Activated T-helper 2 cell treated with anti-CD3 and anti-CD28 coated beads, Interferon-gamma antibody, Interleukin-2, Interleukin-4, amounts not matched to agents 10 μg/mL and 5 μg/mL and 100 μg/mL, durations not matched to agents 14 hours and 24 hours and 36 hours (primary cell): ENCODE measurements around the gene PKNOX2. TPM values are rescaled to one million over a fixed set of nuclear protein-coding genes. Genes with fewer than 3 reads are reported as not detected.

Source experiments
- DNase-seq: peaks from one replicate; pipeline ENCODE4 v3.0.0; 2021; ENCODE audit warnings: low spot score
- H3K27ac Mint-ChIP-seq: one replicate; pipeline ENCODE4 v1.8.0; 2021; ENCODE audit warnings: mixed read lengths
- H3K27me3 Mint-ChIP-seq: one replicate; pipeline ENCODE4 v1.8.0; 2021; ENCODE audit warnings: low read depth, mixed read lengths
- H3K36me3 Mint-ChIP-seq: one replicate; pipeline ENCODE4 v1.8.0; 2021; ENCODE audit warnings: low read depth, mixed read lengths
- H3K4me1 Mint-ChIP-seq: one replicate; pipeline ENCODE4 v1.8.0; 2021; ENCODE audit warnings: low read depth, mixed read lengths
- H3K4me3 Mint-ChIP-seq: one replicate; pipeline ENCODE4 v1.8.0; 2021; ENCODE audit warnings: low read depth, mild to moderate bottlenecking, moderate library complexity, mixed read lengths
- H3K9me3 Mint-ChIP-seq: one replicate; pipeline ENCODE4 v1.8.0; 2021; ENCODE audit warnings: mixed read lengths
- intact Hi-C: fragments of 100-400 bp; cut with micrococcal nuclease; formaldehyde crosslinking; loops from one replicate; pipeline ENCODE4 v1.15.1; 2023
- total RNA-seq: library from RNA; stranded (reverse); gene quantifications from 2 replicates; pipeline ENCODE4 v1.2.3, GENCODE V29; 2022

The PKNOX2 gene
- total RNA-seq, 1 donor from 2014 or later = not detected

DNA sequence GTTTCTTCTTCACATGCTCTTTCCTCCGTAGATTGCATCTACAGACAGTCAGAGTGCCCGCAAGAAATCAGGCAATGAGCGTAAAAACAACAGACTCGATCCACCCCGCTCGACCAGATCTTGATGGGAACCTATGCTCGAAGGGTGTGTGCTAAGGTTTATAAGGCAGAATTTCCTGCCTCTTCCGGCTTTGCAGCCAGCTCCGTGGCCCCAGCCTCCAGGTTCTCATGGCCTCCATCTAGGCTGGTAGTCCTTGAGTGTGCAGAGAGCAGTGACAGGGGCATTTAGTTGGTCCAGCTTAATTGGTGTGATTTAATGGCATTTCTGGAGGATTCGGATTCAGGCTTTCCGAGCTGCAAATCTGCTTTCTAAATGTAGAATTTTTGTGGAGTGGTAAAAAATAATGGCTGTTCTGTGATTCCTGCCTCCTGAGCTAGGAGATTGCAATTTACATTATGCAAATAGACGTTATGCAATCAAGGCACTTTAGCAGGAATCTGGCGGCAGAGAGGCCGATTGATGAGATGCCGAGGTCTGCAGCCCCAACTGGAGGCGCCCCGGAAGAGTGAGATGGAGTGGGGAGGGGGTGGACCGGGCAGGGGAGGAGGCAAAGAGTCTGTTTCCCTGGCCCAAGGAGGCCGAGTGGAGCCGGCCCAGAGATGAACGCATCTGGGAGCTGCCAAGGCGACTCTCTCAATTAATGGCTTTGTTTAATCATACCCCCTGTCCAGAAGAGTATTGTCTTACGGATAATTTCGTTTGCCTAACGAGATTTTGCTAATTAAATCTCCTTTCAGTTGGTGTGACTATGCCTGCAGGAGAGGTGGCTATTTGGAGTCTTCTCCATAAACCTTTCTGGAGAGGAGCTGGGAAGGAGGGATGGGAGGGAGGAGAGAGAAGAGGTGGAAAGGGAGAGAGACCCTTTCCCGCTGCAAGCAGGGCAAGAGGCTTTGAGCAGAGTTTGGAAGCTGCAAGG, 75.3 kb downstream of the PKNOX2 start:
- no peaks in the 10 kb centered on the region for H3K36me3 Mint-ChIP-seq
- intact Hi-C loops = no loop called here
- H3K4me3 Mint-ChIP-seq = no peak overlapping the region
- H3K4me1 Mint-ChIP-seq = no peaks in the 10 kb centered on the region
- no peak for DNase-seq
- no peaks in the 10 kb centered on the region for H3K27me3 Mint-ChIP-seq
- H3K27ac Mint-ChIP-seq = no peak overlapping the region
- H3K9me3 Mint-ChIP-seq = no peaks in the 10 kb centered on the region

DNA sequence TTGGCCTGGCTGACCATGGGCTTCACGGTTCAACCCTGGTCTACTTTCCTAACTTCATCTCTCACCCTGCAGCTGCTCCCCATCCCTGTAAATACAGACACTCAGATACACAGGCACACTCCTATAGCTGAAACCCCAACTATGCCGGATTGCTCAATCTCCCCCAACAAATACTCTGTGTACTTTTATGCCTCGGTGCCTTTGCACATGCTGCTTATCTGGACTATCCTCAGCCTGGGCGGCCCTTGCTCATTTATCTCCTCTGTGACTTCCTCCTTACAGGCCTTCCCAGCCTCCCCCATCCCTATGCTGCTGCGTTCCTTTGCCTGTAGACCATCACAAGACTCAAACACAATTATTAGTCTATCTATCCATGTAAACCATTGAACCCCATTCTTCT, 76.6 kb downstream of the PKNOX2 start:
- Mint-ChIP-seq H3K4me1 (no peaks in the 10 kb centered on the region), H3K27ac (no peak overlapping the region), H3K9me3 (no peaks in the 10 kb centered on the region), H3K4me3 (no peak overlapping the region), H3K36me3 (no peaks in the 10 kb centered on the region), H3K27me3 (peaks cover 1% of the 10 kb centered on the region)
- DNase-seq = no peak
- intact Hi-C loops = no loop called here

DNA sequence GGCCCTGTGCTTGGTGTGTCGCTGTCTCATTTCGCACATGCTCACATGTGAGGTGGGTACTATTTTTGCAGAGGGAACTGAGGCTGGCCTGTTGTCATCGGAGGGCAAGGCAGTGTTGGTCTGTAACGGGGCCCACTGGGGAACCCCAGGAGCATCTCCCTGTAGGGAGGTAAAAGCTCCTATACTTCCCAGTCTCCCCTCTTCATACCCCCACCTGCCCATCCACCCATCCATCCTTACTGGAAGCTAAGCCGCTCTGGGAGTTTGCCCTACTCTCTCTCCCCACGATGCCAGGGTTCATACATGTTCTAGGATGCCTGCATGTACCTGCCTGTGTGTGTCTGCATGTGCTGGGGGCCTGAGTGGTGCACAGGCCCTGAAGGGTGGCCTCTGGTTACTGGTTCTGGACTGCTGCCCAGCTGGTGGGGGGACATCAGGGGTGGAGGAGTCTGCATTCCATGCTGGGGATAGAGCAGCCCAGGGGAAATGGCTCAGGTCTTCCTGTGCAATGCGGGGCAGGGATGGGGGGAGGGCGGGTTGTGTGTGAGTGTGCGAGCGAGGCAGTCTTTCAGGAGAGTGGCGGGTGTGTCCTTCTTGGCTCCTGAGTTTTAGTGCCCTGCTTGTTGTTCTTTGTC, 77.7 kb downstream of the PKNOX2 start:
- H3K27me3 Mint-ChIP-seq = peaks cover 1% of the 10 kb centered on the region
- intact Hi-C loops = no loop called here
- no peak for DNase-seq
- no peak overlapping the region for H3K27ac Mint-ChIP-seq
- no peaks in the 10 kb centered on the region for H3K9me3 Mint-ChIP-seq
- H3K36me3 Mint-ChIP-seq = no peaks in the 10 kb centered on the region
- H3K4me1 Mint-ChIP-seq = no peaks in the 10 kb centered on the region
- no peak overlapping the region for H3K4me3 Mint-ChIP-seq

DNA sequence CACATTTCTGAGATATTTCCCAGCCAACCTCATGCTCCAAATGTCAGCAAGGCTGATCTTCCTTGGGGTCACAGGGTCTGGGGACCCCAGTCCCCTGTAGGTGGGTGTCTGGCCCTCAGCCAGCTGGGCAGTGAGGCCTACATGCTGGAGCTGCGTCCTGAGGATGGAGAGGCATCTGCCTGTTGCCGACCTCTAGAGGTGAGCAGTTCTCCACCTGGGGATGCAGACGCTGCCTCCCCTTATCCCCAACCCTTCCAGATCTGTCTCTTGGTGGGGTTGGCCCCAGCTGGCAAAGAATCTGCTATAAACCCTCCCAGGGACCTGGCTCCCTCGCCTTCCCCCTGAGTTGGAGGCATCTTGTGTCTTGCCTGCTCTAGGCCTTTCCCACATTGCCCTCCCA, 79.6 kb downstream of the PKNOX2 start:
- H3K9me3 Mint-ChIP-seq = no peaks in the 10 kb centered on the region
- no peak overlapping the region for H3K4me3 Mint-ChIP-seq
- no peak overlapping the region for H3K27ac Mint-ChIP-seq
- no peak for DNase-seq
- peaks cover 1% of the 10 kb centered on the region for H3K27me3 Mint-ChIP-seq
- H3K4me1 Mint-ChIP-seq = no peaks in the 10 kb centered on the region
- H3K36me3 Mint-ChIP-seq = no peaks in the 10 kb centered on the region
- intact Hi-C loops = no loop called here

DNA sequence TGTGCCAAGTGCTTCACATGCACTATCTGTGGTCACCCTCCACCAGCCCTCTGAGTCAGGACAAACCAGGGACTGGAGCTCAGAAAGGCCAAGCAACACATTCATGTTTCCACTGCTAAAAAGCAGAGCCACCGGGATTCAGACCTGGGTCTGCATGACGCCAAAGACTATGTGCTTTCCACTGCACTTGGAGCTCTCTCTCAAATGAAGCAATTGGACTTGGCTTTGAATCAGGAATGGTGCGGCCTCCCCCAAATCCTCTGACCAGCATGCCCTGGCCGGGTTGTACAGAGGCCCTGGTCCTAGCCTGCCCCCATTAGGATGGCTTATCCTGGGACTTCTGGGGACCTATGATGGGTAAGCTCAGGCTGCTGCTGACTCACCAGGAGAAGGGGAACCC, 80.7 kb downstream of the PKNOX2 start:
- H3K27ac Mint-ChIP-seq = no peak overlapping the region
- no peak for DNase-seq
- peaks cover 1% of the 10 kb centered on the region for H3K27me3 Mint-ChIP-seq
- H3K4me3 Mint-ChIP-seq = no peak overlapping the region
- intact Hi-C loops = no loop called here
- no peaks in the 10 kb centered on the region for H3K36me3 Mint-ChIP-seq
- no peaks in the 10 kb centered on the region for H3K4me1 Mint-ChIP-seq
- no peaks in the 10 kb centered on the region for H3K9me3 Mint-ChIP-seq

DNA sequence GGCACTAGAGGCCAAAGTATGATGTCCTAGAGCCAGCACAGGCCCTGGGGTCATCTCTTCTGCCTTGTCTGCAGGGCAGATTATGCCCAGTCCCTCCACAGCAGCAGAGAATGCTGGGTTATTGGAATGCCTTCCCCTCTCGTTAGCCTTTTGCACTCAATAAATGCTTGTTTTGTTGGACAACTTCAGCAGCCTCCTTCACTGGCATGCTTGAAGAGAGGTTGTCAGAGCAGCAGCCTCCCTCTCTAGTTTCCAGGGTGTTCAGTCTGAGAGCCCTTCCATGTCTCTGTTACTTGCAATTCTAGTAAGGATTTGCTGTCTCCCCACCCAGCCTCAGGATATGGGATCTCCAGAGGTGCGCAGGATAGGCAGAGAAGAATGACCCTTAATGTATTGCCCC, 82.9 kb downstream of the PKNOX2 start:
- no peak overlapping the region for H3K27ac Mint-ChIP-seq
- no peak for DNase-seq
- no peaks in the 10 kb centered on the region for H3K36me3 Mint-ChIP-seq
- no peaks in the 10 kb centered on the region for H3K4me1 Mint-ChIP-seq
- no peaks in the 10 kb centered on the region for H3K9me3 Mint-ChIP-seq
- intact Hi-C loops = no loop called here
- peaks cover 1% of the 10 kb centered on the region for H3K27me3 Mint-ChIP-seq
- H3K4me3 Mint-ChIP-seq = no peak overlapping the region

DNA sequence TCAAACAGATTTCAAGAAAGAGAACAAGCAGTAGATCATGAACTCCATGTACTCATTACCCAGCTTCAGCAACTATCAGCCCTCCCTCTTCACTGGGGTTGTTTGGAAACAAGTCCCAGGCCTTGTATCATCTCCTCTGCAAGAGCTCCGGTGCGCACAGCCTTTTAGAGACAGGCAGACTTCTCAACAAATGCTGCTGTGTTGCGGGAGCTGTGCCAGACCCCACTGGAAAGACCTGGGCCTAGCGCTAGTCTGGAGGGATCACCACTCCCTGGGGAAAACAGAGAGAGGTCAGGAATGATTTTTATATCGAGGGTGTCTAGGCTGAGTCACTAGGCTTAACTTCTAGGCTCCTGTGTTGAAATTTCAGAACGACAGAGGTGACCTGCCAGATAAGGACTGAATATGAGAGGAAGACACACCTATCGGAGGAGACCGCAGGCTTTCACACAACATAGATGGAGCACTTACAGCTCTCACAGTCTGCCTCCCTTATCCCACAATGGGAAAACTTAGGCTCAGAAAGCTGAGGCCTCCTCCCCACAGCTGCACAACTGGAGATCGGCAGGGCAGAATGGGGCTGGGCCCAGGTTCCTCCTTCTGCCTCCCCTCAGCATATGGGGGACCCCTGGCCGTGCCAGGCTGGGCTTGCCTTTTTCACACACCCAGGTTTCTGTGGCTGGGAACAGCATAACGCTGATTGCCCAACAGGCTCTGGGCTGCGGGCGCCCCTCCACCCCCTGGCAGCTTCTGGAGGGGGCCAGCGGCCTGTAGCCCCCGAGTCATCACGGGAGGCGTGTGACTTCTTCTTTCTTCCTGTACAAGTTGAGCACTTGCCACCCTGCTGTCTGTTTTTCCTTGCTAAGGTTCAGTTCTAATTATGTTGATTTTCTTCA, 86.0 kb downstream of the PKNOX2 start:
- Mint-ChIP-seq H3K27ac (no peak overlapping the region), H3K27me3 (no peaks in the 10 kb centered on the region), H3K36me3 (no peaks in the 10 kb centered on the region), H3K4me1 (no peaks in the 10 kb centered on the region), H3K9me3 (no peaks in the 10 kb centered on the region), H3K4me3 (no peak overlapping the region)
- no peak for DNase-seq
- intact Hi-C loops = no loop called here

DNA sequence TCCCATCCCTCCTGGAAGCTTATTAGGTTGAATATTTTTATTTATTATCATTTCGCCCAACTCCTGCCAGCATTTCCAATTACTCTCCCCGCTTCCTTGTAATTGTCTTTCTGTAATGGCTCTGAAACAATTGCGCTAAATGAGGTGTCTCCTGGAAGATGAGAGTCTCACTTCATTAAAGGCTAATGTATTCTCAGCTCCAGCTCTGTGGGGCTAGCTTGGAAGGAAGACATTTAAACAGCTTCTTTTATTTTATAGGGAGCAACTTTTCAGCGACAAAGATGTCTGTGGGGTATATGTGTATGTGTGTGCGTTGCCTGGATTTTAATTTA, 86.6 kb downstream of the PKNOX2 start:
- no peak overlapping the region for H3K4me3 Mint-ChIP-seq
- intact Hi-C loops = no loop called here
- no peaks in the 10 kb centered on the region for H3K4me1 Mint-ChIP-seq

DNA sequence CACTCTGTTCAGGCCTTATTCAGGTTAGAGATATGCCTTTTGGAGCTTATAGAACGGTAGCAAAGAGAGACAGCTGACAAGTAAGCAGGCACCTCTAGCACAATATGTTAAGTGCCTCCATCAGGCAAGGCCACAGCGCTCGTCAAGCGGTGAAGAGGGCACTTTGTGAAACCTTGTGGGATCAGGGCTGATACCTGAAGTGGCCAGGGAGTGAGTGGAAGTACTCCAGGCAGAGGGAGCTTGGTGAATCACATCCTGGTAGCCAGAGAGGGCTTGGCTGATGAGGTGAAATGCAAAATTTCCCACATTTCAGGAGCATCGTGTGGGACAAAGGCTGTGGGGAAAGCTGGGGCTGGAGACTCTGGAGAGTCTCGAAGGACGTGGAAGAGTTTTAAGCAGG, 87.4 kb downstream of the PKNOX2 start:
- intact Hi-C loops = no loop called here
- Mint-ChIP-seq H3K36me3 (no peaks in the 10 kb centered on the region), H3K27ac (no peak overlapping the region), H3K27me3 (peaks cover 2% of the 10 kb centered on the region), H3K9me3 (no peaks in the 10 kb centered on the region), H3K4me1 (no peaks in the 10 kb centered on the region), H3K4me3 (no peak overlapping the region)
- DNase-seq = no peak

More for the DNA sequence above, 86.6 kb downstream of the PKNOX2 start:
- DNase-seq = no peak
- H3K9me3 Mint-ChIP-seq = no peaks in the 10 kb centered on the region
- no peak overlapping the region for H3K27ac Mint-ChIP-seq
- H3K27me3 Mint-ChIP-seq = no peaks in the 10 kb centered on the region
- H3K36me3 Mint-ChIP-seq = no peaks in the 10 kb centered on the region

DNA sequence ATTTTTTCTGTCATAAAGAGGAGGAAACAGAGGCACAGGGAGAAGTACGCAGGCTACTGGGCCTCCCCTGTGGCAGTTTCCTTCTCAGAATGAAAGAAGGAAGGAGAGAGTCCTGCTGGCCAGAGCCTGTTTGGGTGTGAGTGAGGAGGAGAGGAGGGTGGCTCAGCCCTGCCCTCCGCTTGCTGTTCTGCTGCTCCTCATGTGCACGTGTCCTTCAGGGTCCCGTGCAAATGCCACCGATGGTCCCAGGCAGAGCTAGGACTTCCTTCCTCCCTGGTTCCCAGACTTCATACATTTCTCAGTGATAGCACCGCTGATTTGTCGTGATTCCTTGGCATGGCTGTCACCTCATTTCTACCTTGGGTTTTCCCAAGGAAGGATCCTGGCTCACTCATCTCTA, 88.7 kb downstream of the PKNOX2 start:
- H3K9me3 Mint-ChIP-seq = no peaks in the 10 kb centered on the region
- no peak overlapping the region for H3K4me3 Mint-ChIP-seq
- DNase-seq = no peak
- no peaks in the 10 kb centered on the region for H3K4me1 Mint-ChIP-seq
- H3K36me3 Mint-ChIP-seq = no peaks in the 10 kb centered on the region
- no peak overlapping the region for H3K27ac Mint-ChIP-seq
- intact Hi-C loops = no loop called here
- H3K27me3 Mint-ChIP-seq = peaks cover 2% of the 10 kb centered on the region

DNA sequence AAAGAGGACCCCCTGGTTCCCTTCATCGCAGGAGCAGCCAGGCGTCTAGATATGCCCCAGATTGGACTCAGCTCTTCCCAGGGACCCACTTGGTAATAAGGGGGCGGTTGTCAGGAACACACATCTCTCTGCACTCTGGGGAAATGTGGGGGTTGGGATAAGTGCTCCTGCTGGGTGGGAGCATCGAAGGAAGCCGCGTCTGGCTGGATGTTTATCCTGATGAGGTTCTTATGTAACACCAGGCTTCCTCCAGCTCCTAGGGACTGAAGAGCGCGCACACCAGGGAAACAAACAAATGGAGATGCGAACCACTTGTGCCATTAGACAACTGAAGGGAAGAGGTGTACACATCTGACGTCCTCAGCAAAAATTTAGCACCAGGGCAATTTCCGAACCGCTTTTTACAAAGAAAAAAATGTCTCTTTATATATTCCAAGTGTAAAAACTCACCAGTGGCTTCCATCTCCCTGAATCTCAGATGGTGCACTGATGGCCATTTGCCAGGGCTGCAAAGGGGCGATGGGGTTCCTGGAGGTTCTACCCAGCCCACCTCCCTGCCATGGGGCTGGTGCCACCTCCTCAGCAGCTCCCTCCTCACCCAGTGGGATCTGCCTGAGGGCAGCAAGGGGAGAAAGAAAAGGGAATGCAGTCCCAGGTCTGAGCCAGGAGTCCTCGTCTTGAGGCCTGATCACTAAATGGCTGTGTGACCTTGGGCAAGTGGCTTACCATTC, 89.4 kb downstream of the PKNOX2 start:
- Mint-ChIP-seq H3K4me3 (no peak overlapping the region), H3K27me3 (peaks cover 2% of the 10 kb centered on the region), H3K36me3 (no peaks in the 10 kb centered on the region), H3K4me1 (no peaks in the 10 kb centered on the region), H3K27ac (no peak overlapping the region), H3K9me3 (no peaks in the 10 kb centered on the region)
- DNase-seq = no peak
- intact Hi-C loops = no loop called here

DNA sequence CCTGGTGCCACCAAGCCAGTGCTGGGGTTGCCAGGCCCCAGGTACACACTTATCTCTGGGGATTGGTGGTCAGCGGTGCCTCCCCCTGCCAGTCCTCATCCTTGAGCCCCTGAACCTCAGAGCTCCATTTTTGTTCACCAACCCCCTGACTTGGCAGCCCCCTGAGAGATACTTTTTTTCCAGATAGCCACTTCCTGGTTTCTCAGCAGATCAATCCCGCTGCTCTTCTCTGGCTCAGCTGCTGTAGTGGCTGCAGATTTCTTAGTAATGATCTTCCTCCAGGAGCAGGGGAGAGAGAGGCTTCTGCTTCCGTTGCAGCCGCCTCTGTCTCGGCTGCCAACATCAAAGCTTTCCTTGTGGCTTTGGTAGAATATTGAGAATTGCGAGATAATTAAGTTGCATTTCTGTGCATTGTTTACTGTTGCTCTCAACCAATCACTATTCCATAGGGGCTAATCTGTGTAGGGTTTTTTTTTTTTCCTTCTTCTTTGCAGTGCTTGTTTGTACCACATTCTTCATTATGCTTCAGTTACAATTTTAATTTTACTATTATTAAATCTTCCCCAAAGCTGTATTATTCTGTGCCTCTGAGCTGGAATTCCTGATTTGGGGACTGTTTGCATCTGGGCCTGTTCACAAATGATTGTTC, 92.1 kb downstream of the PKNOX2 start:
- H3K4me1 Mint-ChIP-seq = no peaks in the 10 kb centered on the region
- no peaks in the 10 kb centered on the region for H3K9me3 Mint-ChIP-seq
- no peak for DNase-seq
- intact Hi-C loops = no loop called here
- peaks cover 5% of the 10 kb centered on the region for H3K27me3 Mint-ChIP-seq
- H3K4me3 Mint-ChIP-seq = no peak overlapping the region
- H3K27ac Mint-ChIP-seq = no peak overlapping the region
- no peaks in the 10 kb centered on the region for H3K36me3 Mint-ChIP-seq
